PC-3 (cell line): Measurements from ENCODE around the gene CYP4X1. TPM values are rescaled to one million over a fixed set of nuclear protein-coding genes. Genes with fewer than 3 reads are reported as not detected.

Experiments
- ATAC-seq: fragments of 200-7000 bp; cut with Tn5 transposase; 2 replicates; pipeline ENCODE4 v1.9.1; 2020; ENCODE audit warnings: mild to moderate bottlenecking, moderate library complexity
- BruUV-seq: library from RNA; stranded (reverse); fragments of 400-500 nt; replicated peaks from 2 replicates; lab custom pipeline; 2021; lab: Mats Ljungman, UMichigan
- CTCF ChIA-PET: fragments of 300-600 bp; sonication (Branson Sonifier 250); formaldehyde crosslinking; loops from one replicate; lab custom pipeline; 2022; ENCODE audit warnings: antibody characterized with exemption; lab: Charles Lee
- POLR2A ChIA-PET: fragments of 300-600 bp; sonication (Branson Sonifier 250); formaldehyde crosslinking; loops from one replicate; lab custom pipeline; 2022; ENCODE audit warnings: antibody characterized with exemption; ENCODE audit not compliant: unreplicated experiment; lab: Charles Lee
- DNase-seq: peaks from one replicate; pipeline ENCODE4 v3.0.0-alpha.2; 2015
- H2AFZ ChIP-seq: fragments of 300-600 bp; sonication (generic); 2 replicates; pipeline ENCODE4 v1.6.0; 2016; ENCODE audit warnings: antibody characterized with exemption, low read length
- H3F3A ChIP-seq: fragments of 300-600 bp; sonication (generic); one replicate; pipeline ENCODE4 v1.6.0; 2017; ENCODE audit warnings: antibody characterized with exemption, low read length, control low read depth, mild to moderate bottlenecking; ENCODE audit not compliant: unreplicated experiment
- H3K27ac ChIP-seq: fragments of 300-600 bp; sonication (generic); 2 replicates; pipeline ENCODE4 v1.5.1; 2016; ENCODE audit warnings: mild to moderate bottlenecking, low read length
- H3K27me3 ChIP-seq: fragments of 300-600 bp; sonication (generic); 2 replicates; pipeline ENCODE4 v1.6.1; 2016; ENCODE audit warnings: low read length, mixed read lengths
- H3K36me3 ChIP-seq: fragments of 300-600 bp; sonication (generic); 2 replicates; pipeline ENCODE4 v1.6.1; 2016; ENCODE audit warnings: low read depth, mixed run types, low read length, mixed read lengths
- H3K4me1 ChIP-seq: fragments of 300-600 bp; sonication (generic); 2 replicates; pipeline ENCODE4 v1.5.1; 2016; ENCODE audit warnings: low read length; ENCODE audit not compliant: insufficient read depth
- H3K4me2 ChIP-seq: fragments of 300-600 bp; sonication (generic); 2 replicates; pipeline ENCODE4 v1.6.0; 2016; ENCODE audit warnings: low read length
- H3K4me3 ChIP-seq: fragments of 300-600 bp; sonication (generic); 2 replicates; pipeline ENCODE4 v1.5.1; 2016; ENCODE audit warnings: mild to moderate bottlenecking, low read length, mixed read lengths
- H3K79me2 ChIP-seq: fragments of 300-600 bp; sonication (generic); 2 replicates; pipeline ENCODE4 v1.6.1; 2017; ENCODE audit warnings: low read length, mixed read lengths
- H3K9ac ChIP-seq: fragments of 300-600 bp; sonication (generic); 2 replicates; pipeline ENCODE4 v1.6.0; 2016; ENCODE audit warnings: mild to moderate bottlenecking, low read length
- H3K9me2 ChIP-seq: fragments of 300-600 bp; sonication (generic); replicated peaks from 2 replicates; pipeline ENCODE4 v1.6.1; 2016; ENCODE audit warnings: mixed run types, low read length, mixed read lengths
- H3K9me3 ChIP-seq: fragments of 300-600 bp; sonication (generic); 2 replicates; pipeline ENCODE4 v1.6.1; 2016; ENCODE audit warnings: low read length, mixed read lengths
- H4K20me1 ChIP-seq: fragments of 300-600 bp; sonication (generic); 2 replicates; pipeline ENCODE4 v1.6.1; 2016; ENCODE audit warnings: low read length, mixed read lengths
- EZH2 ChIP-seq: fragments of 300-600 bp; sonication (generic); IDR thresholded peaks from one replicate; pipeline ENCODE4 v1.6.1; 2017; ENCODE audit warnings: antibody characterized with exemption, mild to moderate bottlenecking, low read length; ENCODE audit not compliant: unreplicated experiment
- EZH2phosphoT487 ChIP-seq: fragments of 300-600 bp; sonication (generic); IDR thresholded peaks from 2 replicates; pipeline ENCODE4 v1.6.1; 2018; ENCODE audit warnings: mild to moderate bottlenecking, antibody characterized with exemption, low read length, borderline replicate concordance
- intact Hi-C: fragments of 100-400 bp; cut with micrococcal nuclease; formaldehyde crosslinking; loops from 2 replicates; pipeline ENCODE4 v1.9.0; 2023
- total RNA-seq: library from RNA; depleted of rRNA; stranded (reverse); fragments of >200 nt; gene quantifications from 2 replicates; pipeline ENCODE4 v1.2.3, GENCODE V29; 2014
- TF ChIP-seq, protein P1 (sequence below): fragments of 300-600 bp; sonication (generic); conservative IDR thresholded peaks from 2 replicates; pipeline ENCODE4 v1.5.1; 2017; ENCODE audit warnings: antibody characterized with exemption, low read depth, mild to moderate bottlenecking, low read length

CYP4X1 gene
- total RNA-seq, 1 experiment from 2014 or later: 1.0 TPM

DNA sequence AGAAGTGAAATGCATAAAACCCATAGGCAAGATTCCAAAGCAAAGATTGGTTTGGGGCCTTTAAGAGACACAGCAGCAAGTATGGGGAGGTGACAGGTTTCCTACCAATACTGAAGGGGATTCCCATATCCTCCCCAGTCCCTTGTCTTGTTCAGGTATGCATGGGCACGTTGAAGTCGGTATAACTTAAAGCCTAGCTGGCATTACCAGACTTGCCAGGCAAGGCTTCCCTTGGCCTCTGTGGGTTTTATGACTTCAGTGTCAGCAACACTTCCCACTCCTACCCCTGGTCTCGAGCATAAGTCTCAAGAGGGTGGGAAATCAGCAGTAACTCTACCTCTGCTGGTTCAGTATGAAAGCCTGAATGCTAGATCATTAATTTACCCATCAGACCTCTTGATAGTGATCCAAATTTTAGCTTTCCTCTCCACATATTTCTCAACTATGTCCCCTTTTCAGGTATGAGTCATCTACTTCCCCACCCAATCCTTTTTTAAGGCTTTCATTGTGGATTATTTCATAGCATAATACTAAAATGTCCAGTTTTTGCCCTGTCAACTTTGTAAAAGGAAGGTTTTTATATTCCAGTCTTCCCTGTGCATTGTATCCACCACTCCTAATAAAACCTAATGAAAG lies 6.8 kb downstream of the CYP4X1 start:
- Histone ChIP-seq H3K4me2 (peak overlapping the region; percentile 45), H3K9me2 (no peaks in the 10 kb centered on the region), H3K9ac (peak overlapping the region; percentile 37; the same call in 1 of the 2 replicates), H3F3A (no peaks in the 10 kb centered on the region), H3K27me3 (no peaks in the 10 kb centered on the region), H3K27ac (peak overlapping the region; percentile 82), H3K4me3 (0 out of 2 replicates have a peak overlapping the region, but pooled peaks have one; percentile 9), H3K79me2 (no peaks in the 10 kb centered on the region), H2AFZ (peak overlapping the region; percentile 36; the same call in 1 of the 2 replicates), H3K9me3 (no peaks in the 10 kb centered on the region), H3K36me3 (no peaks in the 10 kb centered on the region), H3K4me1 (peaks cover 32% of the 10 kb centered on the region), H4K20me1 (no peaks in the 10 kb centered on the region)
- DNase-seq (peak; percentile 28), ATAC-seq (peak; percentile 39)
- intact Hi-C loops: no loop called here
- ChIA-PET CTCF (no interaction called here), POLR2A (no interaction called here)
- BruUV-seq: no TSS peak
- no peak for TF ChIP-seq EZH2phosphoT487
- TF ChIP-seq, protein P1, sequence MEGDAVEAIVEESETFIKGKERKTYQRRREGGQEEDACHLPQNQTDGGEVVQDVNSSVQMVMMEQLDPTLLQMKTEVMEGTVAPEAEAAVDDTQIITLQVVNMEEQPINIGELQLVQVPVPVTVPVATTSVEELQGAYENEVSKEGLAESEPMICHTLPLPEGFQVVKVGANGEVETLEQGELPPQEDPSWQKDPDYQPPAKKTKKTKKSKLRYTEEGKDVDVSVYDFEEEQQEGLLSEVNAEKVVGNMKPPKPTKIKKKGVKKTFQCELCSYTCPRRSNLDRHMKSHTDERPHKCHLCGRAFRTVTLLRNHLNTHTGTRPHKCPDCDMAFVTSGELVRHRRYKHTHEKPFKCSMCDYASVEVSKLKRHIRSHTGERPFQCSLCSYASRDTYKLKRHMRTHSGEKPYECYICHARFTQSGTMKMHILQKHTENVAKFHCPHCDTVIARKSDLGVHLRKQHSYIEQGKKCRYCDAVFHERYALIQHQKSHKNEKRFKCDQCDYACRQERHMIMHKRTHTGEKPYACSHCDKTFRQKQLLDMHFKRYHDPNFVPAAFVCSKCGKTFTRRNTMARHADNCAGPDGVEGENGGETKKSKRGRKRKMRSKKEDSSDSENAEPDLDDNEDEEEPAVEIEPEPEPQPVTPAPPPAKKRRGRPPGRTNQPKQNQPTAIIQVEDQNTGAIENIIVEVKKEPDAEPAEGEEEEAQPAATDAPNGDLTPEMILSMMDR: no peak
- no peak for TF ChIP-seq EZH2

DNA sequence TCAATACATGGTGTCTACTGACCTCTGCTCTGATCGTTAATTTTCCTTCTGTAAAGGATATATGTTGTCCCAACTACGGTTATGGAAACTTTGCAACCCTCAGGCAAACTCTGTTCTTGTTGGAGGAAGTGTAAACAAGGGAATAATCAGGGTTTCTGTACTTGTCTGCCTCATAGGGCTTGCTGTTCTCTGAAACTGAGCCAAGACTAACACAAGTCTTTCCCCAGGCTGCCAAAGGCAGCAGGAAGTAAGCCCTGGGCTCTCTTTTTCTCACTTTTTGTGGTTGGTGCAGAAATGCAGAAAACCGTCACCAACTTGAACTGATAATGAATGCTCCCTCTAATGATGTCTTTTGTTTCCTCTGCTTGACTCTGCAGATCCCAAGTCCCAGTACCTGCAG lies 7.6 kb downstream of the CYP4X1 start:
- intact Hi-C loops: no loop called here
- H3K27ac ChIP-seq: peak overlapping the region; percentile 82
- POLR2A ChIA-PET: no interaction called here
- no peaks in the 10 kb centered on the region for H3K36me3 ChIP-seq
- H3K4me3 ChIP-seq: 0 out of 2 replicates have a peak overlapping the region, but pooled peaks have one; percentile 9
- no peak for TF ChIP-seq EZH2
- TF ChIP-seq, protein P1: no peak
- peak overlapping the region; percentile 36; the same call in 1 of the 2 replicates for H2AFZ ChIP-seq
- no peaks in the 10 kb centered on the region for H3K9me2 ChIP-seq
- H3K9me3 ChIP-seq: no peaks in the 10 kb centered on the region
- ATAC-seq: peak; percentile 82
- H3K79me2 ChIP-seq: no peaks in the 10 kb centered on the region
- H3K4me2 ChIP-seq: peak overlapping the region; percentile 45
- H3K9ac ChIP-seq: no peak overlapping the region
- no peaks in the 10 kb centered on the region for H3F3A ChIP-seq
- no TSS peak for BruUV-seq
- CTCF ChIA-PET: no interaction called here
- H4K20me1 ChIP-seq: no peaks in the 10 kb centered on the region
- no peaks in the 10 kb centered on the region for H3K27me3 ChIP-seq
- peaks cover 32% of the 10 kb centered on the region for H3K4me1 ChIP-seq
- peak; percentile 79 for DNase-seq

DNA sequence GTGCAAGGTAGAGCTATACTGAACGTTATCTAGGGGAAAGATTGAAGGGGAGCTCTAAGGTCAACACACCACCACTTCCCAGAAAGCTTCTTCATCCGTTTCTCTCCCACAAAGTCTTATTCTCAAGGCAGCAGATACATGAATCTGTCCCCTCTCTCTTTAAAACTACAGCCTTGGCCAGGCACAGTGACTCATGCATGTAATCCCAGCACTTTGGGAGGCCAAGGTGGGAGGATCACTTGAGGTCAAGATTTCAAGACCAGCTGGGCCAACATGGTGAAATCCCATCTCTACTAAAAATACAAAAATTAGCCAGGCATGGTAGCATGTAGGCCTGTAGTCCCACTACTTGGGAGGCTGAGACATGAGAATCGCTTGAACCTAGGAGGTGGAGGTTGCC lies 8.1 kb downstream of the CYP4X1 start:
- H3K79me2 ChIP-seq: no peaks in the 10 kb centered on the region
- DNase-seq: no peak
- CTCF ChIA-PET: interaction anchor here (0.6 kb wide), 1 partner anchor 157 kb away, joined by 3 read pairs; no protein-coding TSS in a partner anchor
- BruUV-seq: no TSS peak
- POLR2A ChIA-PET: no interaction called here
- H3K9me2 ChIP-seq: no peaks in the 10 kb centered on the region
- H3K4me1 ChIP-seq: peaks cover 32% of the 10 kb centered on the region
- peak overlapping the region; percentile 82 for H3K27ac ChIP-seq
- no peak overlapping the region for H2AFZ ChIP-seq
- no peaks in the 10 kb centered on the region for H3K36me3 ChIP-seq
- H3K27me3 ChIP-seq: 0 out of 2 replicates have a peak, but pooled peaks cover 2% of the 10 kb centered on the region
- no peaks in the 10 kb centered on the region for H3F3A ChIP-seq
- H3K4me2 ChIP-seq: peak overlapping the region; percentile 45
- no peaks in the 10 kb centered on the region for H3K9me3 ChIP-seq
- intact Hi-C loops: no loop called here
- H4K20me1 ChIP-seq: no peaks in the 10 kb centered on the region
- ATAC-seq: no peak
- TF ChIP-seq EZH2 (no peak), EZH2phosphoT487 (no peak)
- TF ChIP-seq, protein P1: no peak
- no peak overlapping the region for H3K9ac ChIP-seq
- no peak overlapping the region for H3K4me3 ChIP-seq
